Endothelial cell of umbilical vein (primary cell): ENCODE data around the gene PIMREG. TPM values are rescaled to one million over a fixed set of nuclear protein-coding genes. Genes with fewer than 3 reads are reported as not detected.

Experiments
- BruUV-seq: library from RNA; stranded (reverse); fragments of 400-500 nt; replicated peaks from 2 replicates; lab custom pipeline; 2021; lab: Mats Ljungman, UMichigan
- CTCF ChIA-PET: fragments of 300-600, 350-600 bp; sonication (Branson Sonifier 250); formaldehyde crosslinking; loops from one replicate; lab custom pipeline; 2021; ENCODE audit warnings: antibody characterized with exemption, inconsistent platforms; lab: Charles Lee
- POLR2A ChIA-PET: fragments of 300-600, 350-600 bp; sonication (Branson Sonifier 250); formaldehyde crosslinking; loops from one replicate; lab custom pipeline; 2021; ENCODE audit warnings: antibody characterized with exemption, inconsistent platforms; lab: Charles Lee
- DNase-seq: peaks from one replicate; pipeline ENCODE4 v3.0.0-alpha.2; 2011; ENCODE audit warnings: low read depth, low spot score
- FAIRE-seq: peaks from 2 replicates; lab custom pipeline; 2011; peaks lifted over from hg19 to GRCh38; lab: Jason Lieb, UNC
- H2AFZ ChIP-seq: 2 replicates; pipeline ENCODE4 v1.6.0; 2012; ENCODE audit warnings: low read depth, low read length, control low read depth, inconsistent platforms
- H3K27ac ChIP-seq: 2 replicates; pipeline ENCODE4 v1.5.1; 2011; ENCODE audit warnings: low read depth, mild to moderate bottlenecking, control low read depth, low read length, moderate library complexity; ENCODE audit not compliant: insufficient read depth
- H3K27me3 ChIP-seq, 2 experiments: 2 replicates each; pipeline versions ENCODE4 v1.6.0 to v1.6.1; 2011; ENCODE audit warnings: low read length in 2 of 2, mixed read lengths in 1 of 2; ENCODE audit not compliant: control insufficient read depth in 2 of 2, insufficient read depth in 2 of 2
- H3K36me3 ChIP-seq, 2 experiments: 2 replicates in 1 of 2; 3 replicates in 1 of 2; pipeline ENCODE4 v1.5.1; 2011; ENCODE audit warnings: low read length in 2 of 2, mild to moderate bottlenecking in 1 of 2, moderate library complexity in 1 of 2; ENCODE audit not compliant: control insufficient read depth in 2 of 2, insufficient read depth in 2 of 2; ENCODE audit errors: extremely low read depth in 1 of 2
- H3K4me1 ChIP-seq: 3 replicates; pipeline ENCODE4 v1.5.1; 2011; ENCODE audit warnings: mild to moderate bottlenecking, low read length; ENCODE audit not compliant: control insufficient read depth, insufficient read depth; ENCODE audit errors: extremely low read depth
- H3K4me2 ChIP-seq: 2 replicates; pipeline ENCODE4 v1.6.1; 2011; ENCODE audit warnings: low read length, control low read depth, mixed read lengths; ENCODE audit not compliant: insufficient read depth
- H3K4me3 ChIP-seq, 3 experiments: fragments of 200-600 bp in 1 of 3; sonication (generic), shearing (Covaris generic) in 1 of 3; replicated peaks in 1 of 3; 2 replicates each; pipeline ENCODE4 v1.5.1; 2011 to 2016; ENCODE audit warnings: control low read depth in 3 of 3, low read length in 3 of 3, mild to moderate bottlenecking in 2 of 3, inconsistent platforms in 1 of 3, low read depth in 1 of 3, moderate library complexity in 1 of 3; ENCODE audit not compliant: insufficient read depth in 1 of 3
- H3K79me2 ChIP-seq: 2 replicates; pipeline ENCODE4 v1.6.0; 2012; ENCODE audit warnings: low read length, inconsistent platforms; ENCODE audit not compliant: control insufficient read depth, insufficient read depth
- H3K9ac ChIP-seq: replicated peaks from 2 replicates; pipeline ENCODE3; 2011; ENCODE audit warnings: low read length, control low read depth; ENCODE audit not compliant: insufficient read depth; ENCODE audit errors: extremely low read depth
- H3K9me1 ChIP-seq: replicated peaks from 3 replicates; pipeline ENCODE4 v1.6.0; 2011; ENCODE audit warnings: mild to moderate bottlenecking, low read length; ENCODE audit not compliant: control insufficient read depth, insufficient read depth; ENCODE audit errors: extremely low read depth
- H3K9me3 ChIP-seq: replicated peaks from 2 replicates; pipeline ENCODE4 v1.5.1; 2012; ENCODE audit warnings: low read length, inconsistent platforms; ENCODE audit not compliant: control insufficient read depth, insufficient read depth
- H4K20me1 ChIP-seq: replicated peaks from 2 replicates; pipeline ENCODE3; 2011; ENCODE audit warnings: mild to moderate bottlenecking, low read length; ENCODE audit not compliant: control insufficient read depth, insufficient read depth; ENCODE audit errors: extremely low read depth
- CTCF ChIP-seq, 2 donors: IDR thresholded peaks; 1 replicate in 1 of 2; 2 replicates in 1 of 2; pipeline ENCODE4 v1.5.1; 2011; ENCODE audit warnings: low read length in 2 of 2, mild to moderate bottlenecking in 2 of 2, moderate library complexity in 2 of 2, control low read depth in 1 of 2, inconsistent platforms in 1 of 2, low read depth in 1 of 2; ENCODE audit not compliant: insufficient read depth in 1 of 2; ENCODE audit errors: extremely low read depth in 1 of 2
- EZH2 ChIP-seq: IDR thresholded peaks from 2 replicates; pipeline ENCODE4 v1.6.1; 2012; ENCODE audit warnings: borderline replicate concordance, low read depth, mild to moderate bottlenecking, moderate library complexity, low read length, inconsistent platforms; ENCODE audit not compliant: severe bottlenecking
- FOS ChIP-seq: IDR thresholded peaks from 2 replicates; pipeline ENCODE4 v1.6.1; 2011; ENCODE audit warnings: mild to moderate bottlenecking, low read length, moderate library complexity, borderline replicate concordance; ENCODE audit not compliant: insufficient read depth
- GATA2 ChIP-seq: IDR thresholded peaks from 2 replicates; pipeline ENCODE4 v1.7.0; 2011; ENCODE audit warnings: low read depth, mild to moderate bottlenecking, moderate library complexity, mixed read lengths, low read length; ENCODE audit not compliant: insufficient read length, insufficient read depth
- JUN ChIP-seq: IDR thresholded peaks from 2 replicates; pipeline ENCODE4 v1.6.1; 2011; ENCODE audit warnings: borderline replicate concordance, low read depth; ENCODE audit not compliant: insufficient read length, insufficient read depth
- MAX ChIP-seq: IDR thresholded peaks from 2 replicates; pipeline ENCODE4 v1.6.1; 2011; ENCODE audit not compliant: insufficient read depth, insufficient read length
- MYC ChIP-seq: IDR thresholded peaks from one replicate; pipeline ENCODE4 v1.6.1; 2011; ENCODE audit warnings: mild to moderate bottlenecking, low read depth, low read length
- POLR2A ChIP-seq: IDR thresholded peaks from 2 replicates; pipeline ENCODE4 v1.6.1; 2012; ENCODE audit warnings: low read depth, mild to moderate bottlenecking, control low read depth, low read length
- POLR2AphosphoS5 ChIP-seq: IDR thresholded peaks from 2 replicates; pipeline ENCODE4 v1.6.1; 2012; ENCODE audit warnings: low read depth, mild to moderate bottlenecking, control low read depth, low read length, moderate library complexity; ENCODE audit not compliant: insufficient read depth
- dilution Hi-C: fragments of 300-500 bp; cut with MboI; formaldehyde crosslinking; loops from one replicate; pipeline ENCODE4 v1.15.0; 2019; ENCODE audit warnings: low sequenced_read_pairs; ENCODE audit not compliant: extremely low pct_ligation_motif_present
- intact Hi-C: fragments of 100-400 bp; cut with micrococcal nuclease; formaldehyde crosslinking; loops from one replicate; pipeline ENCODE4 v1.10.0; 2022
- polyA plus RNA-seq, 4 experiments: library from polyadenylated mRNA; depleted of rRNA in 3 of 4; stranded (reverse) in 3 of 4; unstranded in 1 of 4; fragments of >200 nt; gene quantifications; 2 replicates each; pipeline versions ENCODE4 v1.2.1 to v1.2.3, GENCODE V29; 2011 to 2012; ENCODE audit warnings: missing spikeins in 1 of 4
- total RNA-seq: library from RNA; stranded (reverse); gene quantifications from 2 replicates; pipeline ENCODE4 v1.2.3, GENCODE V29; 2021

Gene PIMREG
- total and polyA plus RNA-seq, 2 donors (not counting 3 experiments of a cell fraction or from before 2014, with no cell fraction given): 26.3 to 37.7 TPM

- intact Hi-C loops: no loop called here
These were observed 33.7 kb downstream of the PIMREG start for GRCh38 chr17:6477831-6478383.

More at GRCh38 chr17:6477831-6478383, 33.7 kb downstream of the PIMREG start:
- Histone ChIP-seq H3K4me2 (no peak overlapping the region), H3K9me1 (no peaks in the 10 kb centered on the region), H3K36me3 (no peaks in the 10 kb centered on the region), H3K9ac (no peak overlapping the region), H3K27ac (no peak overlapping the region), H3K4me1 (peaks cover 9% of the 10 kb centered on the region), H2AFZ (no peak overlapping the region), H4K20me1 (no peaks in the 10 kb centered on the region), H3K27me3 (no peaks in the 10 kb centered on the region), H3K9me3 (no peaks in the 10 kb centered on the region), H3K79me2 (no peaks in the 10 kb centered on the region), H3K4me3 (no peak overlapping the region)
- dilution Hi-C loops: no loop called here
- DNase-seq: no peak
- no peak for FAIRE-seq
- TF ChIP-seq JUN (no peak), MAX (no peak), GATA2 (no peak), CTCF (IDR thresholded peaks at IDR 0.05; ENCODE audit: extremely low read depth in 1 of 2, insufficient read depth in 1 of 2, low read depth in 1 of 2, low read length in 2 of 2) (no peak), POLR2A (no peak), EZH2 (no peak), FOS (no peak), MYC (no peak), POLR2AphosphoS5 (no peak)
- no TSS peak for BruUV-seq
- CTCF ChIA-PET: no interaction called here
- POLR2A ChIA-PET: no interaction called here
